Measurements from ENCODE around the gene SURF1.
A peak's percentile ranks its signal among the peaks of the same experiment; 100 is the strongest.
"Not testable (repeated sequence)": the region's sequence is repeated elsewhere in the genome, so short reads cannot be mapped to it uniquely, and the experiment has no call there.

SURF1 gene

GRCh38 chr9:133377721-133378216 lies 21.5 kb upstream of the SURF1 start:
- Mint-ChIP-seq H3K27ac (no peak overlapping the region), H3K4me3 (no peak overlapping the region), H3K9me3 (no peaks in the 10 kb centered on the region)

GRCh38 chr9:133377280-133377679 lies 21.0 kb upstream of the SURF1 start:
- DNase-seq (ENCODE audit: low spot score); H3K27me3 Mint-ChIP-seq (ENCODE audit: low read depth); H3K9me3 Mint-ChIP-seq; H3K27ac Mint-ChIP-seq: not testable (repeated sequence)
- Mint-ChIP-seq H3K4me3 (peak overlapping the region; percentile 61), H3K36me3 (ENCODE audit: low read depth) (peaks cover 23% of the 10 kb centered on the region), H3K4me1 (ENCODE audit: low read depth) (peaks cover 19% of the 10 kb centered on the region)

More at GRCh38 chr9:133377721-133378216, 21.5 kb upstream of the SURF1 start:
- H3K27me3 Mint-ChIP-seq (ENCODE audit: low read depth): peaks cover 5% of the 10 kb centered on the region
- H3K36me3 Mint-ChIP-seq (ENCODE audit: low read depth): peaks cover 18% of the 10 kb centered on the region
- DNase-seq (ENCODE audit: low spot score): no peak
- H3K4me1 Mint-ChIP-seq (ENCODE audit: low read depth): peaks cover 14% of the 10 kb centered on the region

GRCh38 chr9:133375724-133376654 lies 19.7 kb upstream of the SURF1 start, which contains the start of the genes STKLD1 and SURF4:
Gene STKLD1, plus strand, starts transcription at chr9:133376366. Its CDS starts 108 bp downstream, at chr9:133376474.
Gene SURF4, minus strand, starts transcription at chr9:133376060. Its CDS starts 91 bp downstream, at chr9:133375969.
- H3K27me3 Mint-ChIP-seq (ENCODE audit: low read depth): peaks cover 5% of the 10 kb centered on the region
- H3K9me3 Mint-ChIP-seq: no peaks in the 10 kb centered on the region
- peaks cover 29% of the 10 kb centered on the region for H3K4me1 Mint-ChIP-seq (ENCODE audit: low read depth)
- peak within 1 kb of the TSS; percentile 98 for H3K27ac Mint-ChIP-seq
- H3K36me3 Mint-ChIP-seq (ENCODE audit: low read depth): peaks cover 31% of the 10 kb centered on the region
- DNase-seq (ENCODE audit: low spot score): peak; percentile 97
- peak within 1 kb of the TSS; percentile 89 for H3K4me3 Mint-ChIP-seq

GRCh38 chr9:133375116-133375723 lies 18.9 kb upstream of the SURF1 start:
- Mint-ChIP-seq H3K4me1 (ENCODE audit: low read depth) (peaks cover 37% of the 10 kb centered on the region), H3K27me3 (ENCODE audit: low read depth) (peaks cover 5% of the 10 kb centered on the region), H3K27ac (peak overlapping the region; percentile 98), H3K4me3 (peak overlapping the region; percentile 89), H3K9me3 (no peaks in the 10 kb centered on the region), H3K36me3 (ENCODE audit: low read depth) (peaks cover 38% of the 10 kb centered on the region)
- no peak for DNase-seq (ENCODE audit: low spot score)

GRCh38 chr9:133374612-133375115 lies 18.4 kb upstream of the SURF1 start:
- H3K27ac Mint-ChIP-seq: peak overlapping the region; percentile 98
- H3K4me3 Mint-ChIP-seq: peak overlapping the region; percentile 89
- DNase-seq (ENCODE audit: low spot score): peak; percentile 39
- H3K27me3 Mint-ChIP-seq (ENCODE audit: low read depth): peaks cover 5% of the 10 kb centered on the region
- peaks cover 44% of the 10 kb centered on the region for H3K36me3 Mint-ChIP-seq (ENCODE audit: low read depth)
- peaks cover 43% of the 10 kb centered on the region for H3K4me1 Mint-ChIP-seq (ENCODE audit: low read depth)
- no peaks in the 10 kb centered on the region for H3K9me3 Mint-ChIP-seq

- DNase-seq (ENCODE audit: low spot score): no peak
- Mint-ChIP-seq H3K27me3 (ENCODE audit: low read depth) (peaks cover under 1% of the 10 kb centered on the region), H3K9me3 (no peaks in the 10 kb centered on the region), H3K4me1 (ENCODE audit: low read depth) (peaks cover 49% of the 10 kb centered on the region), H3K4me3 (peak overlapping the region; percentile 67), H3K36me3 (ENCODE audit: low read depth) (peaks cover 57% of the 10 kb centered on the region), H3K27ac (peak overlapping the region; percentile 85)
These were observed 15.9 kb upstream of the SURF1 start for GRCh38 chr9:133372144-133372543.

- peaks cover 61% of the 10 kb centered on the region for H3K36me3 Mint-ChIP-seq (ENCODE audit: low read depth)
- peaks cover 50% of the 10 kb centered on the region for H3K4me1 Mint-ChIP-seq (ENCODE audit: low read depth)
- no peaks in the 10 kb centered on the region for H3K9me3 Mint-ChIP-seq
- peak; percentile 87 for DNase-seq (ENCODE audit: low spot score)
- H3K27ac Mint-ChIP-seq: peak overlapping the region; percentile 85
- H3K27me3 Mint-ChIP-seq (ENCODE audit: low read depth): no peaks in the 10 kb centered on the region
- H3K4me3 Mint-ChIP-seq: peak overlapping the region; percentile 67
These were observed 15.0 kb upstream of the SURF1 start for GRCh38 chr9:133371261-133371711.

GRCh38 chr9:133370685-133371084 lies 14.4 kb upstream of the SURF1 start:
- Mint-ChIP-seq H3K4me3 (peak overlapping the region; percentile 67), H3K9me3 (no peaks in the 10 kb centered on the region), H3K36me3 (ENCODE audit: low read depth) (peaks cover 67% of the 10 kb centered on the region), H3K4me1 (ENCODE audit: low read depth) (peaks cover 50% of the 10 kb centered on the region), H3K27ac (peak overlapping the region; percentile 85), H3K27me3 (ENCODE audit: low read depth) (no peaks in the 10 kb centered on the region)
- no peak for DNase-seq (ENCODE audit: low spot score)

GRCh38 chr9:133369933-133370332 lies 13.6 kb upstream of the SURF1 start:
- DNase-seq (ENCODE audit: low spot score): no peak
- H3K27me3 Mint-ChIP-seq (ENCODE audit: low read depth): no peaks in the 10 kb centered on the region
- H3K4me3 Mint-ChIP-seq: peak overlapping the region; percentile 67
- H3K36me3 Mint-ChIP-seq (ENCODE audit: low read depth): peaks cover 70% of the 10 kb centered on the region
- peaks cover 50% of the 10 kb centered on the region for H3K4me1 Mint-ChIP-seq (ENCODE audit: low read depth)
- H3K9me3 Mint-ChIP-seq: no peaks in the 10 kb centered on the region
- H3K27ac Mint-ChIP-seq: peak overlapping the region; percentile 85

- Mint-ChIP-seq H3K4me3 (peak overlapping the region; percentile 67), H3K27me3 (ENCODE audit: low read depth) (no peaks in the 10 kb centered on the region), H3K36me3 (ENCODE audit: low read depth) (peaks cover 66% of the 10 kb centered on the region), H3K4me1 (ENCODE audit: low read depth) (peaks cover 50% of the 10 kb centered on the region), H3K27ac (peak overlapping the region; percentile 85), H3K9me3 (no peaks in the 10 kb centered on the region)
- no peak for DNase-seq (ENCODE audit: low spot score)
These were observed 13.1 kb upstream of the SURF1 start for GRCh38 chr9:133369422-133369821.

GRCh38 chr9:133368249-133368881 lies 12.1 kb upstream of the SURF1 start:
- peaks cover 49% of the 10 kb centered on the region for H3K4me1 Mint-ChIP-seq (ENCODE audit: low read depth)
- H3K4me3 Mint-ChIP-seq: peak overlapping the region; percentile 67
- no peaks in the 10 kb centered on the region for H3K9me3 Mint-ChIP-seq
- peak overlapping the region; percentile 85 for H3K27ac Mint-ChIP-seq
- H3K36me3 Mint-ChIP-seq (ENCODE audit: low read depth): peaks cover 70% of the 10 kb centered on the region
- H3K27me3 Mint-ChIP-seq (ENCODE audit: low read depth): no peaks in the 10 kb centered on the region
- DNase-seq (ENCODE audit: low spot score): no peak

- no peak overlapping the region for H3K4me3 Mint-ChIP-seq
- H3K9me3 Mint-ChIP-seq: no peaks in the 10 kb centered on the region
- peaks cover 44% of the 10 kb centered on the region for H3K4me1 Mint-ChIP-seq (ENCODE audit: low read depth)
- no peak for DNase-seq (ENCODE audit: low spot score)
- H3K27me3 Mint-ChIP-seq (ENCODE audit: low read depth): no peaks in the 10 kb centered on the region
- H3K36me3 Mint-ChIP-seq (ENCODE audit: low read depth): peaks cover 70% of the 10 kb centered on the region
- H3K27ac Mint-ChIP-seq: no peak overlapping the region
These were observed 11.5 kb upstream of the SURF1 start for GRCh38 chr9:133367778-133368177.

- Mint-ChIP-seq H3K4me1 (ENCODE audit: low read depth) (peaks cover 40% of the 10 kb centered on the region), H3K27me3 (ENCODE audit: low read depth) (no peaks in the 10 kb centered on the region), H3K9me3 (no peaks in the 10 kb centered on the region), H3K27ac (peak overlapping the region; percentile 36), H3K4me3 (no peak overlapping the region), H3K36me3 (ENCODE audit: low read depth) (peaks cover 67% of the 10 kb centered on the region)
- no peak for DNase-seq (ENCODE audit: low spot score)
These were observed 10.9 kb upstream of the SURF1 start for GRCh38 chr9:133367221-133367620.

All from T-helper 2 cell treated with Interferon-gamma antibody and Interleukin-4, amounts not matched to agents 5 μg/mL and 100 μg/mL, for 36 hours (primary cell).